ENCODE measurements around the gene NPW.

GRCh38 chr16:2047330-2048115 is 27.9 kb downstream of the NPW start, which contains the start of the genes NTHL1 and TSC2:
- peak; percentile 35 to 39 for TF ChIP-seq CTCF (conservative IDR thresholded peaks at IDR 0.05 in 1 of 2, IDR thresholded peaks at IDR 0.05 in 1 of 2; ENCODE audit: low read depth in 1 of 2, low read length in 2 of 2)
- no peak for TF ChIP-seq EZH2 (IDR thresholded peaks at IDR 0.05; ENCODE audit: low read length, missing control alignments)
